CD14-positive monocyte (primary cell): ENCODE measurements around the gene FAM118B. TPM values are rescaled to one million over a fixed set of nuclear protein-coding genes. Genes with fewer than 3 reads are reported as not detected.

Experiments
- DNase-seq, 3 donors: peaks; one replicate each; pipeline ENCODE4 v3.0.0-alpha.2; 2011 to 2022
- H2AFZ ChIP-seq: 2 replicates; pipeline ENCODE4 v1.6.0; 2012; ENCODE audit warnings: mild to moderate bottlenecking, low read depth, low read length, inconsistent platforms; ENCODE audit not compliant: insufficient read depth, poor library complexity, severe bottlenecking
- H3K27ac ChIP-seq, 2 donors: 1 replicate in 1 of 2; 2 replicates in 1 of 2; pipeline ENCODE4 v1.5.1; 2012 to 2013; ENCODE audit warnings: low read length in 2 of 2, control low read depth in 1 of 2, inconsistent platforms in 1 of 2, low read depth in 1 of 2, mild to moderate bottlenecking in 1 of 2
- H3K27me3 ChIP-seq, 2 donors: one replicate each; pipeline versions ENCODE4 v1.6.0 to v1.6.1; 2011 to 2013; ENCODE audit warnings: low read length in 2 of 2; ENCODE audit not compliant: control insufficient read depth in 2 of 2, insufficient read depth in 2 of 2
- H3K36me3 ChIP-seq, 2 donors: replicated peaks in 1 of 2; 1 replicate in 1 of 2; 2 replicates in 1 of 2; pipeline versions ENCODE4 v1.5.1 to v1.6.1; 2012 to 2013; ENCODE audit warnings: low read length in 2 of 2, control low read depth in 1 of 2, inconsistent platforms in 1 of 2, mild to moderate bottlenecking in 1 of 2; ENCODE audit not compliant: insufficient read depth in 2 of 2, control insufficient read depth in 1 of 2
- H3K4me1 ChIP-seq, 2 donors: 1 replicate in 1 of 2; 2 replicates in 1 of 2; pipeline versions ENCODE4 v1.5.1 to v1.6.1; 2012 to 2013; ENCODE audit warnings: low read length in 2 of 2, control low read depth in 1 of 2, inconsistent platforms in 1 of 2, mild to moderate bottlenecking in 1 of 2, moderate library complexity in 1 of 2; ENCODE audit not compliant: insufficient read depth in 2 of 2, control insufficient read depth in 1 of 2
- H3K4me2 ChIP-seq: replicated peaks from 2 replicates; pipeline ENCODE3; 2012; ENCODE audit warnings: low read length, moderate library complexity, mild to moderate bottlenecking; ENCODE audit not compliant: poor library complexity, severe bottlenecking; ENCODE audit errors: extremely low read depth
- H3K4me3 ChIP-seq, 3 experiments: fragments of 200-600 bp in 1 of 3; sonication (generic) in 1 of 3; replicated peaks in 1 of 3; 1 replicate in 2 of 3; 2 replicates in 1 of 3; pipeline ENCODE4 v1.5.1; 2011 to 2013; ENCODE audit warnings: low read length in 3 of 3, mild to moderate bottlenecking in 3 of 3, control low read depth in 2 of 3, low read depth in 2 of 3, inconsistent platforms in 1 of 3, moderate library complexity in 1 of 3
- H3K79me2 ChIP-seq: 2 replicates; pipeline ENCODE4 v1.6.0; 2012; ENCODE audit warnings: mild to moderate bottlenecking, control low read depth, inconsistent platforms, low read length, moderate library complexity; ENCODE audit not compliant: insufficient read depth
- H3K9ac ChIP-seq: 2 replicates; pipeline ENCODE4 v1.6.0; 2017; ENCODE audit warnings: low read length, mild to moderate bottlenecking; ENCODE audit not compliant: insufficient read depth, poor library complexity, severe bottlenecking
- H3K9me3 ChIP-seq, 2 donors: replicated peaks in 1 of 2; 1 replicate in 1 of 2; 2 replicates in 1 of 2; pipeline versions ENCODE4 v1.5.1 to v1.6.1; 2012 to 2013; ENCODE audit warnings: low read length in 2 of 2, control low read depth in 1 of 2; ENCODE audit not compliant: control insufficient read depth in 1 of 2, insufficient read depth in 1 of 2
- H4K20me1 ChIP-seq: 2 replicates; pipeline ENCODE4 v1.6.0; 2012; ENCODE audit warnings: mild to moderate bottlenecking, low read length, control low read depth, moderate library complexity; ENCODE audit not compliant: insufficient read depth
- H3K27ac Mint-ChIP-seq, 7 donors: one replicate each; pipeline ENCODE4 v1.8.0; 2020; ENCODE audit warnings: mild to moderate bottlenecking in 7 of 7, mixed read lengths in 7 of 7, moderate library complexity in 6 of 7, inconsistent platforms in 2 of 7
- H3K27me3 Mint-ChIP-seq, 3 donors: one replicate each; pipeline ENCODE4 v1.8.0; 2021 to 2022; ENCODE audit warnings: low read depth in 3 of 3, mild to moderate bottlenecking in 3 of 3, mixed read lengths in 3 of 3, moderate library complexity in 3 of 3, inconsistent platforms in 1 of 3
- H3K36me3 Mint-ChIP-seq, 2 donors: one replicate each; pipeline ENCODE4 v1.8.0; 2020; ENCODE audit warnings: mixed read lengths in 2 of 2, inconsistent platforms in 1 of 2, mild to moderate bottlenecking in 1 of 2
- H3K4me1 Mint-ChIP-seq: one replicate; pipeline ENCODE4 v1.8.0; 2020; ENCODE audit warnings: mild to moderate bottlenecking, mixed read lengths
- H3K4me3 Mint-ChIP-seq, 2 donors: one replicate each; pipeline ENCODE4 v1.8.0; 2020; ENCODE audit warnings: mild to moderate bottlenecking in 2 of 2, mixed read lengths in 2 of 2, moderate library complexity in 1 of 2
- H3K9me3 Mint-ChIP-seq, 7 donors: one replicate each; pipeline ENCODE4 v1.8.0; 2020 to 2022; ENCODE audit warnings: mixed read lengths in 7 of 7, mild to moderate bottlenecking in 6 of 7, moderate library complexity in 6 of 7, inconsistent platforms in 2 of 7
- WGBS: methylation state at CpG from one replicate; pipeline ENCODE4 v1.1.5; 2013; ENCODE audit warnings: missing lambda C conversion rate; ENCODE audit not compliant: insufficient coverage; 5-methylcytosine and 5-hydroxymethylcytosine counted together
- intact Hi-C, 2 donors: fragments of 100-400 bp; cut with micrococcal nuclease; formaldehyde crosslinking; loops; one replicate each; pipeline versions ENCODE4 v1.15.0 to v1.15.1; 2023
- polyA plus RNA-seq, 3 donors: library from polyadenylated mRNA; depleted of rRNA in 1 of 3; unstranded in 2 of 3; stranded (reverse) in 1 of 3; fragments of 300-500 nt in 2 of 3; fragments of >200 nt in 1 of 3; fragmentation: Illumina TruSeq in 2 of 3; gene quantifications; 1 replicate in 2 of 3; 2 replicates in 1 of 3; pipeline ENCODE4 v1.2.3, GENCODE V29; 2012 to 2021
- TF ChIP-seq, protein P1 (sequence below): fragments of 200-600 bp; IDR thresholded peaks from one replicate; pipeline ENCODE4 v1.8.0; 2022; ENCODE audit warnings: antibody characterized with exemption, mild to moderate bottlenecking

FAM118B gene
- polyA plus RNA-seq, 3 donors: 13.6 to 18.7 (median 16.5) TPM

DNA sequence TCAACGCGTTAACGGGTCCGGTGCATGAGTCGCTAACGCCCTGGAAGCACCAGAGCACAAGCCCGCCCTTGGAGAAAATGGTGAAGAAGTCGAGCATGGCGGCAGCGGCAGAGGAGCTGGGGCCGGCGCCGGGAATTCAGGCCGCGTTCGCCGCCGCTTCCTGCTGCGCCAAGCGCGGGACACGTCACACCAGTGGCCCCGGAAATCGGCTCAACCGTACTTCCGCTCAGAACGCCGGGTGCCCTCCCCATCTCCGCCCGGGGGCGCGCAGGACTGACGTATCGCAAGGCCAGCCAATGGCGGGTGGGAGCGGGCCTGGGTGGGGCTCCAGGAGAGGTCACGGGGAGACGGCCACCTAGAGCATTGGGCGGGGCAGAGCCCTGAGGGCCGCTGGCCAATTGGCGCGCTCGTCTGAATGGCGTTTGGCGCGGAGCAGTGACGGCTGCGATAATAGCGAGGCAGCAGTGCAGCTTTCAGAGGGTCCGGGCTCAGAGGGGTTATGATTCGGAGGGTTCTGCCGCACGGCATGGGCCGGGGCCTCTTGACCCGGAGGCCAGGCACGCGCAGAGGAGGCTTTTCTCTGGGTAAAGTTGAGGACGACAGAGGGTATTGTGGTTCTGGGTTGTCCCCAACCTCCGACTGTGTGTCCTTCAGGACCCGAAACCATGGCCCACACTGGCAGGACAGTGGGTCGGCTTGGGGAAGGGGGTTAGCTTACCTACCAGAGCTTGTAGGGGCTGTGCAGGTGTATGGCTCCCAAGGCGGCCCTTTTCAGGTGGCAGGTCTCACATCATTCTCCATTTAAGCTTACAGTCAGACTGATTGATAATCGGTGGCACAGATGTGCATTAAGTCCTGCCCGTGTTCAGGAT, 57.4 kb downstream of the FAM118B start, which contains the start of the genes FOXRED1 and SRPRA:
TSS of gene FOXRED1 (plus strand) at position 447 of the 872 bp plus-strand sequence. CDS start at position 500, 53 bp downstream.
TSS of gene SRPRA (minus strand) at position 188 of the 872 bp plus-strand sequence. CDS start at position 97, 91 bp downstream.
- intact Hi-C loops: loop anchor here (2.0 to 5.0 kb wide), 3 partner anchors 57 to 677 kb away; partner anchors contain the start of genes FAM118B (in 2 of the 2), RPUSD4 (in 2 of the 2) and STT3A (in 1 of the 2)
- Histone ChIP-seq H4K20me1 (peaks cover 8% of the 10 kb centered on the region), H3K27me3 (no peaks in the 10 kb centered on the region), H3K36me3 (peaks cover 47 to 52% of the 10 kb centered on the region in 2 donors), H2AFZ (peak within 1 kb of the TSS; percentile 85), H3K4me2 (peak within 1 kb of the TSS; percentile 96), H3K27ac (peak within 1 kb of the TSS; percentile 76 to 99), H3K9me3 (no peaks in the 10 kb centered on the region), H3K4me3 (peak within 1 kb of the TSS; percentile 87 to 93 (median 89)), H3K4me1 (peaks cover 15 to 17% of the 10 kb centered on the region in 2 donors), H3K79me2 (peaks cover 43% of the 10 kb centered on the region), H3K9ac (peak within 1 kb of the TSS; percentile 94)
- TF ChIP-seq, protein P1, sequence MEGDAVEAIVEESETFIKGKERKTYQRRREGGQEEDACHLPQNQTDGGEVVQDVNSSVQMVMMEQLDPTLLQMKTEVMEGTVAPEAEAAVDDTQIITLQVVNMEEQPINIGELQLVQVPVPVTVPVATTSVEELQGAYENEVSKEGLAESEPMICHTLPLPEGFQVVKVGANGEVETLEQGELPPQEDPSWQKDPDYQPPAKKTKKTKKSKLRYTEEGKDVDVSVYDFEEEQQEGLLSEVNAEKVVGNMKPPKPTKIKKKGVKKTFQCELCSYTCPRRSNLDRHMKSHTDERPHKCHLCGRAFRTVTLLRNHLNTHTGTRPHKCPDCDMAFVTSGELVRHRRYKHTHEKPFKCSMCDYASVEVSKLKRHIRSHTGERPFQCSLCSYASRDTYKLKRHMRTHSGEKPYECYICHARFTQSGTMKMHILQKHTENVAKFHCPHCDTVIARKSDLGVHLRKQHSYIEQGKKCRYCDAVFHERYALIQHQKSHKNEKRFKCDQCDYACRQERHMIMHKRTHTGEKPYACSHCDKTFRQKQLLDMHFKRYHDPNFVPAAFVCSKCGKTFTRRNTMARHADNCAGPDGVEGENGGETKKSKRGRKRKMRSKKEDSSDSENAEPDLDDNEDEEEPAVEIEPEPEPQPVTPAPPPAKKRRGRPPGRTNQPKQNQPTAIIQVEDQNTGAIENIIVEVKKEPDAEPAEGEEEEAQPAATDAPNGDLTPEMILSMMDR: no peak
- Mint-ChIP-seq H3K4me1 (peaks cover 18% of the 10 kb centered on the region), H3K27ac (peak within 1 kb of the TSS; percentile 97 to 98 (median 97)), H3K9me3 (no peaks in the 10 kb centered on the region), H3K4me3 (peak within 1 kb of the TSS; percentile 94 to 95), H3K36me3 (peaks cover 52 to 54% of the 10 kb centered on the region in 2 donors), H3K27me3 (no peaks in the 10 kb centered on the region)
- WGBS: under 1% methylated on average over 57 of the region's 64 CpGs
- DNase-seq: peak; percentile 99 to 100 (median 99)

GRCh38 chr11:126277322-126277721, 65.7 kb downstream of the FAM118B start:
- Histone ChIP-seq H3K27me3 (no peaks in the 10 kb centered on the region), H2AFZ (no peak overlapping the region), H3K9ac (no peak overlapping the region), H3K79me2 (peaks cover 12% of the 10 kb centered on the region), H4K20me1 (no peaks in the 10 kb centered on the region), H3K4me2 (no peak overlapping the region), H3K4me3 (no peak overlapping the region), H3K36me3 (peaks cover 25 to 49% of the 10 kb centered on the region in 2 donors), H3K4me1 (peaks cover 29 to 30% of the 10 kb centered on the region in 2 donors), H3K9me3 (no peaks in the 10 kb centered on the region), H3K27ac (no peak overlapping the region)
- Mint-ChIP-seq H3K27me3 (peaks cover 0 to 3% (median 2%) of the 10 kb centered on the region in 3 donors), H3K9me3 (peaks cover 0 to 2% (median 0%) of the 10 kb centered on the region in 7 donors), H3K4me1 (peaks cover 32% of the 10 kb centered on the region), H3K4me3 (no peak overlapping the region), H3K36me3 (peaks cover 50 to 59% of the 10 kb centered on the region in 2 donors), H3K27ac (peak overlapping the region in 2 of 7 donors; percentile 5 to 41)
- intact Hi-C loops: no loop called here
- no peak for DNase-seq
- TF ChIP-seq, protein P1: no peak
- whole genome bisulfite sequencing: 94% methylated on average over 10 of the region's 11 CpGs
